Epithelial cell of proximal tubule (primary cell): Measurements from ENCODE around the gene TUT7. TPM values are rescaled to one million over a fixed set of nuclear protein-coding genes. Genes with fewer than 3 reads are reported as not detected.

ENCODE experiments used
- DNase-seq: peaks from one replicate; pipeline ENCODE4 v3.0.0-alpha.2; 2011; ENCODE audit warnings: low read depth
- H3K4me3 ChIP-seq: 2 replicates; pipeline ENCODE4 v1.5.1; 2011; ENCODE audit warnings: low read depth, mild to moderate bottlenecking, low read length
- CTCF ChIP-seq: conservative IDR thresholded peaks from 2 replicates; pipeline ENCODE4 v1.5.1; 2012; ENCODE audit warnings: low read depth, mild to moderate bottlenecking, low read length
- total RNA-seq: library from RNA; depleted of rRNA; stranded (reverse); fragments of >200 nt; gene quantifications from 2 replicates; pipeline ENCODE4 v1.2.3, GENCODE V29; 2015

TUT7 gene
- total RNA-seq, 1 donor from 2014 or later, result 25.4 TPM

GRCh38 chr9:86286278-86286677 lies 67.9 kb downstream of the TUT7 start:
- no peak overlapping the region for H3K4me3 ChIP-seq
- TF ChIP-seq CTCF, result no peak
- DNase-seq, result no peak

DNA sequence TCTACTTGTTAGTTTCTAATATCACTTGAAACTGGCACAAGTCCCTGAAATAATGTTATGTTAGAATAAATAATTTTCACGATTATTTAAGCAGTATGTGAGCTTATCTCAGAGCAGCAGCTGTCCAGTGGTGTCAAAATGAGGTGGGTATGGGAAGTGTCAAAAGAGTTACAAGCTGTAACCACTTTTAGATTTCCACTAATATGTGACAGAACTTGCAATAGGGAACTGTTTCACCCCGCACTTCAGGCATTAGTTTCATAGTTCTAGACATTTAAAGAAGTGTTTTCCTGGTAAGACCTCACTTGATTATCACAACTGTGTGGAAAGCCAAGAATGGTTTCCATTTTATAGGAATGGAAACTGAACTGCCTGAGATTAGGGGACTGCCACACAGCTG lies 68.9 kb downstream of the TUT7 start:
- DNase-seq, result no peak
- TF ChIP-seq CTCF, result no peak

DNA sequence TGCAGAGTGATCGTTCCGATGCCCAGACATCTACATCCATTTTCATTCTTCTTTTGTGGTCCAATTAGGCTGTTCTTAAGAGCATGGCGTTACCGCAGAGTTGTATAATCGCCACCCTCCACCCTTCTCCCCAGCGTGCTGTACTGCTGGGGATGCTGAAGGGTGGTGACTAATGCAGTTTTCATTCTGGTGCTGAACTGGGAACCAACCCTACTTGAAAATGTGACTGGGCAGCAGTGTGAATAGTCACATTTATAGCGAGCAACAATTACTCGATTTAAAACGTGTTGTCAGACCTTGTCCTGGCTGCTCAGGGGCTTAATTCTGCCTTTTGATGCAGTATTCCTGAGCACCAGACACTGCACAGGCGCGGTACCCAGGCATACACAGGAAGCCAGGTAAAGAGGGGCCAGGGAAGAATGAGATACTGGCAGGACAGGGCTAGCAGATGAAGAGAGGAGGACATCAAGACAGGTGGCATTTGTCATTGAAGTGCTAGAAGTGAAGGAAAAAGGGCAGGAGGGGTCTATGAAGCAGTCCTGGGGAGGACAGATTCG lies 71.2 kb downstream of the TUT7 start:
- no peak for TF ChIP-seq CTCF
- DNase-seq, result peak; percentile 66
- peak overlapping the region; percentile 93 for H3K4me3 ChIP-seq

More for the DNA sequence above, 68.9 kb downstream of the TUT7 start:
- no peak overlapping the region for H3K4me3 ChIP-seq

- H3K4me3 ChIP-seq, result peak within 1 kb of the TSS; percentile 93
- TF ChIP-seq CTCF, result no peak
Observed at GRCh38 chr9:86282077-86282978, 71.9 kb downstream of the TUT7 start, which contains the start of gene ISCA1. Gene ISCA1, minus strand, starts transcription at chr9:86282538. Its CDS starts 80 bp downstream, at chr9:86282458.

GRCh38 chr9:86281593-86282076 lies 72.6 kb downstream of the TUT7 start:
- peak overlapping the region; percentile 93 for H3K4me3 ChIP-seq
- TF ChIP-seq CTCF, result no peak
- DNase-seq, result no peak

More at GRCh38 chr9:86282077-86282978, 71.9 kb downstream of the TUT7 start, which contains the start of gene ISCA1:
- peak; percentile 13 for DNase-seq

- no peak for DNase-seq
- no peak for TF ChIP-seq CTCF
- no peak overlapping the region for H3K4me3 ChIP-seq
Observed at GRCh38 chr9:86280580-86280979, 73.6 kb downstream of the TUT7 start.
